ENCODE measurements around the gene ITFG2. TPM values are rescaled to one million over a fixed set of nuclear protein-coding genes. Genes with fewer than 3 reads are reported as not detected.

Gene ITFG2
- total and polyA plus RNA-seq, 9 of the 15 experiments (the other 6 are each of a cell fraction or from before 2014, with no cell fraction given): 15.0 to 22.8 (median 19.4) TPM

- in situ Hi-C loops (cut with MboI): no loop called here
- Histone ChIP-seq H4K20me1 (replicated peaks; ENCODE audit: control insufficient read depth, insufficient read depth, low read length) (peaks cover 4% of the 10 kb centered on the region), H3K9ac (ENCODE audit: insufficient read depth in 1 of 2, low read depth in 2 of 2, low read length in 2 of 2) (no peak overlapping the region), H3K4me2 (ENCODE audit: insufficient read depth, low read length) (no peak overlapping the region), H3K36me3 (ENCODE audit: control insufficient read depth, insufficient read depth, low read length) (no peaks in the 10 kb centered on the region), H2AFZ (ENCODE audit: low read depth, low read length) (no peak overlapping the region), H3K79me2 (ENCODE audit: control insufficient read depth, insufficient read depth, low read length) (no peaks in the 10 kb centered on the region), H3K4me1 (replicated peaks in 1 of 2; ENCODE audit: control insufficient read depth in 2 of 2, insufficient read depth in 2 of 2, low read length in 2 of 2) (no peaks in the 10 kb centered on the region; a peak in 1 of 5 replicates), H3K9me1 (ENCODE audit: control insufficient read depth, insufficient read depth, low read length) (no peaks in the 10 kb centered on the region), H3K27ac (ENCODE audit: extremely low read depth, low read depth, low read length) (no peak overlapping the region), H3K27me3 (ENCODE audit: control insufficient read depth in 2 of 2, insufficient read depth in 2 of 2, low read length in 2 of 2) (peaks cover 3 to 47% of the 10 kb centered on the region in 2 experiments; a peak in 4 of 5 replicates), H3K9me3 (replicated peaks; ENCODE audit: control insufficient read depth, insufficient read depth, low read depth, low read length) (no peaks in the 10 kb centered on the region), H3K4me3 (no peak overlapping the region)
- TF ChIP-seq ZNF436 (CRISPR knock-in tag; IDR thresholded peaks at IDR 0.05): no peak
- no peak for TF ChIP-seq SP2 (IDR thresholded peaks at IDR 0.05; ENCODE audit: extremely low read depth, low read depth, low read length, poor library complexity, severe bottlenecking)
- TF ChIP-seq ZNF197 (CRISPR knock-in tag; IDR thresholded peaks at IDR 0.05; ENCODE audit: low read depth): no peak
- no peak for TF ChIP-seq GTF2F1 (IDR thresholded peaks at IDR 0.05; ENCODE audit: low read depth, low read length)
- no peak for TF ChIP-seq ARID3A (IDR thresholded peaks at IDR 0.05; ENCODE audit: borderline replicate concordance, low read depth, low read length)
- no peak for TF ChIP-seq HIVEP1 (CRISPR knock-in tag; IDR thresholded peaks at IDR 0.05)
- no peak for TF ChIP-seq ZKSCAN3 (CRISPR knock-in tag; IDR thresholded peaks at IDR 0.05)
- no peak for TF ChIP-seq MTA1 (IDR thresholded peaks at IDR 0.05; ENCODE audit: borderline replicate concordance)
- TF ChIP-seq ID3 (CRISPR knock-in tag; IDR thresholded peaks at IDR 0.05): no peak
- TF ChIP-seq ID3 (tag; IDR thresholded peaks at IDR 0.05): no peak
- TF ChIP-seq MEF2A (IDR thresholded peaks at IDR 0.05; ENCODE audit: control insufficient read depth, low read depth, low read length): no peak
- TF ChIP-seq MEF2D (tag; conservative IDR thresholded peaks at IDR 0.05; ENCODE audit: low read depth): no peak
- TF ChIP-seq TEAD2 (tag; IDR thresholded peaks at IDR 0.05): no peak
- TF ChIP-seq CLOCK (CRISPR knock-in tag; IDR thresholded peaks at IDR 0.05; ENCODE audit: borderline replicate concordance): no peak
- no peak for TF ChIP-seq MECOM (CRISPR knock-in tag; IDR thresholded peaks at IDR 0.05)
- ATAC-seq (no peak), DNase-seq (ENCODE audit: extremely low read depth in 1 of 4, low spot score in 3 of 4) (no peak), FAIRE-seq (no peak)
- intact Hi-C loops (cut with micrococcal nuclease): no loop called here
- POLR2A ChIA-PET: no interaction called here
- CTCF ChIA-PET (ENCODE audit: low intra/inter-chr PET ratio): no interaction called here
- under 1% methylated on average over 12 of the region's 20 CpGs for WGBS (ENCODE audit: insufficient coverage, low coverage, missing lambda C conversion rate)
- no TSS peak for BruUV-seq (replicated peaks)
These were observed 36.2 kb upstream of the ITFG2 start for GRCh38 chr12:2776129-2776806.

All from K562 (cell line).